Adrenal gland (tissue), 12 donors: ENCODE data around the gene STYXL2. TPM values are rescaled to one million over a fixed set of nuclear protein-coding genes. Genes with fewer than 3 reads are reported as not detected.

Experiments
- DNase-seq, 7 donors: peaks; one replicate each; pipeline ENCODE4 v3.0.0-alpha.2; 2019 to 2020
- H3K27ac ChIP-seq, 5 donors: fragments of 200-600 bp; sonication (generic) in 4 of 5; 1 replicate in 3 of 5; 2 replicates in 2 of 5; pipeline versions ENCODE4 v1.5.1 to v1.8.0; 2016 to 2020; ENCODE audit warnings: mild to moderate bottlenecking in 1 of 5
- H3K27me3 ChIP-seq: fragments of 200-600 bp; 2 replicates; pipeline ENCODE4 v1.8.0; 2021
- H3K36me3 ChIP-seq, 2 donors: fragments of 200-600 bp; replicated peaks in 1 of 2; 1 replicate in 1 of 2; 2 replicates in 1 of 2; pipeline versions ENCODE4 v1.5.1 to v1.8.0; 2018 to 2022
- H3K4me1 ChIP-seq, 2 donors: fragments of 200-600 bp; replicated peaks in 1 of 2; 1 replicate in 1 of 2; 2 replicates in 1 of 2; pipeline versions ENCODE4 v1.5.1 to v1.8.0; 2018 to 2021
- H3K4me3 ChIP-seq, 4 donors: fragments of 200-600 bp; sonication (generic) in 3 of 4; one replicate each; pipeline ENCODE4 v1.5.1; 2016 to 2018
- H3K9me3 ChIP-seq, 3 donors: fragments of 200-600 bp; sonication (generic) in 1 of 3; replicated peaks in 1 of 3; 1 replicate in 2 of 3; 2 replicates in 1 of 3; pipeline versions ENCODE4 v1.5.1 to v1.8.0; 2016 to 2021
- POLR2A ChIP-seq, 2 donors: fragments of 450-650 bp; IDR thresholded peaks; one replicate each; pipeline ENCODE4 v1.6.1; 2017; ENCODE audit warnings: antibody characterized with exemption in 2 of 2, mild to moderate bottlenecking in 2 of 2, moderate library complexity in 1 of 2
- WGBS, 4 donors: extraction: QIAGEN DNeasy Blood & Tissue Kit in 2 of 4; methylation state at CpG; one replicate each; pipeline versions ENCODE4 v1.1.5 to v1.1.7; 2013 to 2017; 5-methylcytosine and 5-hydroxymethylcytosine counted together
- intact Hi-C, 2 donors: fragments of 100-400 bp; cut with DNase I; formaldehyde crosslinking; loops; one replicate each; pipeline versions ENCODE4 v1.14.1 to v1.15.0; 2022 to 2023
- polyA plus RNA-seq, 3 donors: library from polyadenylated mRNA; stranded (reverse); fragments of 200-250 nt in 2 of 3; fragments of 350-450 nt in 1 of 3; fragmentation: Illumina TruSeq in 1 of 3; extraction: RNeasy Lipid Tissue Mini Kit (QIAGEN cat#74804) in 1 of 3; gene quantifications; one replicate each; pipeline ENCODE4 v1.2.3, GENCODE V29; 2013 to 2014
- total RNA-seq, 9 donors: library from RNA; depleted of rRNA in 4 of 9; stranded (reverse); fragments of >200 nt in 4 of 9; fragments of 120-200 nt in 1 of 9; fragmentation: NEBNext Ultra II Directional in 1 of 9; extraction: Animal tissue kit (Norgen Biotek cat#: 25700) in 1 of 9; gene quantifications; one replicate each; pipeline versions ENCODE4 v1.1.0 to v1.2.4, GENCODE V29; 2013 to 2023
- TF ChIP-seq, protein P1 (sequence below), 6 experiments: fragments of 450-650 bp in 4 of 6; fragments of 200-600 bp in 2 of 6; sonication (generic) in 1 of 6; IDR thresholded peaks; 1 replicate in 5 of 6; 2 replicates in 1 of 6; pipeline versions ENCODE4 v1.5.1 to v1.8.0; 2016 to 2021; ENCODE audit warnings: antibody characterized with exemption in 6 of 6, mild to moderate bottlenecking in 2 of 6, moderate library complexity in 1 of 6
- donor health status: healthy with polysubstance abuse.
- donor health status: Bipolar disorder and iron deficiency.
- donor health status: DM: yes; HTN: yes; CAD: no.
- donor health status: DM: no; HTN: no; CAD: no.
- donor health status: DM: no; HTN: no; CAD: no.
- donor health status: DM: yes; HTN: yes; CAD: no.

The STYXL2 gene
- total and polyA plus RNA-seq, 12 donors: 0.08 to 1.3 (median 0.55) TPM; not detected in 1

- Histone ChIP-seq H3K4me3 (no peak overlapping the region), H3K4me1 (no peaks in the 10 kb centered on the region), H3K36me3 (no peaks in the 10 kb centered on the region), H3K9me3 (no peaks in the 10 kb centered on the region), H3K27ac (no peak overlapping the region), H3K27me3 (peaks cover 5% of the 10 kb centered on the region)
- no peak for TF ChIP-seq POLR2A (IDR thresholded peaks at IDR 0.05)
- TF ChIP-seq, protein P1, sequence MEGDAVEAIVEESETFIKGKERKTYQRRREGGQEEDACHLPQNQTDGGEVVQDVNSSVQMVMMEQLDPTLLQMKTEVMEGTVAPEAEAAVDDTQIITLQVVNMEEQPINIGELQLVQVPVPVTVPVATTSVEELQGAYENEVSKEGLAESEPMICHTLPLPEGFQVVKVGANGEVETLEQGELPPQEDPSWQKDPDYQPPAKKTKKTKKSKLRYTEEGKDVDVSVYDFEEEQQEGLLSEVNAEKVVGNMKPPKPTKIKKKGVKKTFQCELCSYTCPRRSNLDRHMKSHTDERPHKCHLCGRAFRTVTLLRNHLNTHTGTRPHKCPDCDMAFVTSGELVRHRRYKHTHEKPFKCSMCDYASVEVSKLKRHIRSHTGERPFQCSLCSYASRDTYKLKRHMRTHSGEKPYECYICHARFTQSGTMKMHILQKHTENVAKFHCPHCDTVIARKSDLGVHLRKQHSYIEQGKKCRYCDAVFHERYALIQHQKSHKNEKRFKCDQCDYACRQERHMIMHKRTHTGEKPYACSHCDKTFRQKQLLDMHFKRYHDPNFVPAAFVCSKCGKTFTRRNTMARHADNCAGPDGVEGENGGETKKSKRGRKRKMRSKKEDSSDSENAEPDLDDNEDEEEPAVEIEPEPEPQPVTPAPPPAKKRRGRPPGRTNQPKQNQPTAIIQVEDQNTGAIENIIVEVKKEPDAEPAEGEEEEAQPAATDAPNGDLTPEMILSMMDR (IDR thresholded peaks at IDR 0.05): no peak
- intact Hi-C loops: no loop called here
- WGBS, 4 donors: 80 to 94% (median 86%) methylated on average over 3 of the region's 3 CpGs
- DNase-seq: no peak
These were observed 10.0 kb upstream of the STYXL2 start for GRCh38 chr1:167083871-167084270.

DNA sequence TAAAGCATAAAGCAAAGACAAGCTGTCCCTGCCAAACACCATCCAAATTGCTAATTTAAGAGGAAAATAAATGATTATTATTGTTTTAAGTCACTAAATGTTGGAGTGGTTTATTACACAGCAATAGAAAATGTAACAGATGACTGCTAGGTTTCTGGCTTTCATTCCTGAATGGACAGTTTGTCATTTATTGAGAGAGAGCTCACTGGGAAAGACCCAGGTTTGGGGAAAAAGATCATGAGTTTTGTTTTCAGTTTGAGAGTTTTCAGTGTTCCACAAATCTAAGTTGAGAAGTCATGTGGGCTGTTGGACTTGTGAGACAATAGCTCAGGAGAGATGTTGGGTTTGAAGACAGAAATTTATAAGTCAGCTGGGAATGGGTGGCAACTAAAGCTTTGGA is 9.1 kb upstream of the STYXL2 start:
- H3K9me3 ChIP-seq: no peaks in the 10 kb centered on the region
- H3K27ac ChIP-seq: no peak overlapping the region
- no peak for DNase-seq
- peaks cover 5% of the 10 kb centered on the region for H3K27me3 ChIP-seq
- H3K4me3 ChIP-seq: no peak overlapping the region
- intact Hi-C loops: no loop called here
- TF ChIP-seq POLR2A (IDR thresholded peaks at IDR 0.05): no peak
- TF ChIP-seq, protein P1 (IDR thresholded peaks at IDR 0.05): no peak
- no peaks in the 10 kb centered on the region for H3K4me1 ChIP-seq
- no peaks in the 10 kb centered on the region for H3K36me3 ChIP-seq

GRCh38 chr1:167086033-167086432 is 7.8 kb upstream of the STYXL2 start:
- Histone ChIP-seq H3K4me3 (no peak overlapping the region), H3K9me3 (no peaks in the 10 kb centered on the region), H3K36me3 (no peaks in the 10 kb centered on the region), H3K4me1 (no peaks in the 10 kb centered on the region), H3K27me3 (peaks cover 5% of the 10 kb centered on the region), H3K27ac (no peak overlapping the region)
- intact Hi-C loops: no loop called here
- TF ChIP-seq, protein P1 (IDR thresholded peaks at IDR 0.05): no peak
- TF ChIP-seq POLR2A (IDR thresholded peaks at IDR 0.05): no peak
- no peak for DNase-seq
- WGBS, 4 donors: 90 to 95% (median 93%) methylated on average over 4 to 7 of the region's 7 CpGs

DNA sequence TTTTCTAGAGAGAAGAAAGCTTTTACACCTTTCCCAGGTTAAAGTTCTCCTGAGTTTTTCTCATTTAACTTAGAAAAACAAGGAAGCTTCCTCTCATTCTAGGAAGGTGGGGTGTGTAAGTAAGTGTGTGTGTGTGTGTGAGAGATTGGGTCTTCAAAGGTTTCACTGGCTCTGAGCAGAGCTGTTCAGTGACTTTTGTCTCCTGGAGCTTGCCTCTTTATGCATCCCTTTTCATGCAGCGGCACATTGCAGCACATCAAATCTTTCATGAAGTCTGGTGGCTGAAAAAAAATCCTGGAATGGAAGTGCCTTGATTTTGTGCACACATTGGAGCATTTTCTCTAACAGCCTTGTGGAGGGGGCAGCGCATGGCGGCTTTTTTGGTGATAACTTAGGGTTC is 7.1 kb upstream of the STYXL2 start:
- Histone ChIP-seq H3K4me3 (no peak overlapping the region), H3K4me1 (no peaks in the 10 kb centered on the region), H3K36me3 (no peaks in the 10 kb centered on the region), H3K27me3 (no peaks in the 10 kb centered on the region), H3K9me3 (no peaks in the 10 kb centered on the region), H3K27ac (no peak overlapping the region)
- TF ChIP-seq, protein P1 (IDR thresholded peaks at IDR 0.05): no peak
- no peak for TF ChIP-seq POLR2A (IDR thresholded peaks at IDR 0.05)
- intact Hi-C loops: no loop called here
- no peak for DNase-seq
- WGBS, 4 donors: 71 to 91% (median 86%) methylated on average over 3 of the region's 3 CpGs
